Retinal pigment epithelial cell (primary cell): ENCODE measurements around the gene TTI1.

Experiments used
- DNase-seq: peaks from one replicate; pipeline ENCODE4 v3.0.0-alpha.2; 2010; ENCODE audit warnings: low read depth
- H3K4me3 ChIP-seq: 2 replicates; pipeline ENCODE4 v1.5.1; 2011; ENCODE audit warnings: mild to moderate bottlenecking, low read length, control low read depth, moderate library complexity
- CTCF ChIP-seq: conservative IDR thresholded peaks from 2 replicates; pipeline ENCODE4 v1.5.1; 2011; ENCODE audit warnings: low read depth, low read length, control low read depth, inconsistent platforms

The TTI1 gene

GRCh38 chr20:38033330-38034107 is at the start of gene TTI1, which contains the start of gene RPRD1B:
Gene TTI1, minus strand, starts transcription at chr20:38033456. Its CDS starts 19,640 bp downstream, at chr20:38013816.
Gene RPRD1B, plus strand, starts transcription at chr20:38033746. Its CDS starts 202 bp downstream, at chr20:38033948.
- DNase-seq = peak; percentile 55
- H3K4me3 ChIP-seq = peak within 1 kb of the TSS; percentile 96
- TF ChIP-seq CTCF = no peak

GRCh38 chr20:38082894-38083293 is 49.6 kb upstream of the TTI1 start:
- TF ChIP-seq CTCF = no peak
- no peak for DNase-seq
- H3K4me3 ChIP-seq = no peak overlapping the region

- H3K4me3 ChIP-seq = no peak overlapping the region
- no peak for TF ChIP-seq CTCF
- no peak for DNase-seq
These were observed 48.3 kb upstream of the TTI1 start for GRCh38 chr20:38081575-38081974.

GRCh38 chr20:38079353-38079752 is 46.1 kb upstream of the TTI1 start:
- TF ChIP-seq CTCF = no peak

GRCh38 chr20:38078084-38078483 is 44.8 kb upstream of the TTI1 start:
- H3K4me3 ChIP-seq = no peak overlapping the region
- TF ChIP-seq CTCF = no peak
- no peak for DNase-seq

More at GRCh38 chr20:38079353-38079752, 46.1 kb upstream of the TTI1 start:
- DNase-seq = no peak
- H3K4me3 ChIP-seq = no peak overlapping the region

GRCh38 chr20:38076548-38076947 is 43.3 kb upstream of the TTI1 start:
- no peak overlapping the region for H3K4me3 ChIP-seq
- DNase-seq = no peak
- TF ChIP-seq CTCF = no peak

- H3K4me3 ChIP-seq = no peak overlapping the region
- no peak for TF ChIP-seq CTCF
- DNase-seq = no peak
These were observed 42.1 kb upstream of the TTI1 start for GRCh38 chr20:38075161-38075998.
